GM19452 (cell line): ENCODE measurements around the gene PIM1.

Experiments
- ATAC-seq: cut with Tn5 transposase; IDR thresholded peaks from one replicate; pipeline ENCODE4 v1.9.1; 2021; ENCODE audit not compliant: unreplicated experiment

PIM1 gene

GRCh38 chr6:37218061-37218460 lies 48.1 kb downstream of the PIM1 start:
- ATAC-seq = no peak

DNA sequence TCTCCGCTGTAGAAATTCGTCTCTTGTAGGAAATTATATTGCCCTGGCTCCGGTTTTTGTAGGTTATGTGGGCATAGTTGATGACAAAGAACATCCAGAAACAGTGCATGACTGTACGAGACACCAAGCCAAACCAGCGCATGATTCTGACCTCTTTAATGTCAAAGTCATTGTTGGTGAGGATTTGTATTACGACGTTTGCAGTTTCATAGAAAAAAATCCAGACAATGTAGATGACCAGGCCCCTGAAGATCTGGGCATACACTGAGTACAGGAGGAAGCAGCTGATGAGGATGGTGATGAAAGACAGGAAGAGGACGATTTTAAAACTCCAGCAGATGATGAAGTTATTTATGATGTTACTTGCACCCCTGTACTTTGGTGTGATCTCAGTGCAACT lies 48.6 kb downstream of the PIM1 start:
- ATAC-seq = no peak

DNA sequence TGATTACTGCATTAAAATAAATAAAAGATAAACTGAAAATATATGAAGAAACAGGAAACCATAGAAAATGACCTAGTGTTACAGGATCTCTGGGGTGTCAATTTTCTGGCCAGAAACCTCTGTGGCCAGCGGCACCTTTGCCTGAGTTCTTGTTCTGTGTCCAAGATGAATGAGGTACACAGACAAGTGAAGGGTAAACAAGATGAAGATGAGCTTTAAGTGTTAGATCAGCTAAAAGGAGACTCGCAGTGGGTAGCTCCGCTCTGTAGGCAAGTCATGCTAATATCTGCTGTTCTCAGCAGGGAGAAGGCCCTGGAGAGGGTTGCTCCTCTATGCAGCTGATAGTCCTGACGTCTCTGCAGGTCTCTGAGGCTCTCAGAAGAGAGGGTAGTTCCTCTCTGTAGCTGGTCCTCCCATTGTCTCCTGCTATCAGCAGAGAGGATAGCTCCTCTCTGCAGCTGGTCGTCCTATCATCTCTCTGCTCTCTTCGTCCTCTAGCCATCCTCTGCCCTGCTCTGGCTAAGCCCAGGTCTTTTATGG lies 51.7 kb downstream of the PIM1 start:
- no peak for ATAC-seq

DNA sequence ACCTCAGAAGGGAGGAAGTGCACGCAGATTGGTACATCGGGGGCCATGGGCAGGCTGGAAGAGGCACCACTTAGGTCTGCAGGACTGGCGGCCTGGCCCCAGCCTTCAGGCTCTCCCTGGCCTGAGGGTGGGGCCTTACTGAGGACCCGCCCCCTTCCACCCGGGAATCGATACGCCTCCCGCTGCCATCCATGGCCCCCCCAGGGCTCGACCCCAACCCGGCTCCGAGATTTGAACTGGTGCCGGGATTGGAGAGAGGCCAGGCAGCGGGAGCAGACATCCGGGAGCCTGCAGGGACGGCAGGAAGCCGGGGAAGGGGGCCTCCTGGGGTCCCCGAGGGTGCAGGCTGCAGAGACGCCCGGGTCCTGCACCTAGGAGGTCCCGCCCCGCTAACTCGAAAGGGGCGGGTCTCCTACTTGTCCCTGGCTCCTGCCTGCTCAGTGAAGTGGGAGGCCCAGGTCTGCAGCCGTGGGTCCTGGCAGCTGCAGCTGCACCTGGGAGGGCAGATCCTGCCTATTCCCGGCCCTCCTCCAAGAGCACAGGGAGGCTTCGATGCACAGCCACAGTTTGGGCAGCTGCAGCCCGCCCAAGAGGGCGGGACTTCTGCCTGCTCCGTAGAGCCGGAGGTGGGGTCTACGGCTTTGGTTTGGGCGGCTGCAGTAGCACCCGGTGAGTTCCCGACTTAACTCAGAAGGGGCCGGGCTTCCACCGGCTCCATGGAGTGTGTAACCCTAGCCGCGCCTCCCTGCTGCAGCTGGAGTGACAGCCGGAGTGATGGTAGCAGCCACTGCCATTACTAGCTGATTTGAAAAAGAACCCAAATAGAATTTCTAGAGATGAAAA lies 52.4 kb downstream of the PIM1 start:
- peak; percentile 91 for ATAC-seq

DNA sequence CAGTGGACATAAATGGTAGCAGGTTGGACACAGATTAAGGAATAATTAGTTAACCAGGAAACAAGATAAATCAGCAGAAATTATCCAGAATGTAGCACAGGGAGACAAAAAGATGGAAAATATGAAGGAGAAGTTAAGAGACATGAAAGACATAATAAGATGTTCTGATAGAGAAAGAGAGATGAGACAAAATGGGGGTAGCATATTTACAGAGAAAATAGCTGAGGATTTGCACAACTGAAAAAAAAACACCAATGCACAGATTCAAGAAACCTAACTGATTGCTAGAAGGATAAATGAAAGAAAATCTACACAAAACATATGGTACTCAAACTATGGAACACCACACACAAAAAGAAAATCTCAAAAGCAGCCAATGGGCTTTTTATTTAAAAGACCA lies 53.0 kb downstream of the PIM1 start:
- no peak for ATAC-seq
